ENCODE data around the gene SAG.

SAG gene

DNA sequence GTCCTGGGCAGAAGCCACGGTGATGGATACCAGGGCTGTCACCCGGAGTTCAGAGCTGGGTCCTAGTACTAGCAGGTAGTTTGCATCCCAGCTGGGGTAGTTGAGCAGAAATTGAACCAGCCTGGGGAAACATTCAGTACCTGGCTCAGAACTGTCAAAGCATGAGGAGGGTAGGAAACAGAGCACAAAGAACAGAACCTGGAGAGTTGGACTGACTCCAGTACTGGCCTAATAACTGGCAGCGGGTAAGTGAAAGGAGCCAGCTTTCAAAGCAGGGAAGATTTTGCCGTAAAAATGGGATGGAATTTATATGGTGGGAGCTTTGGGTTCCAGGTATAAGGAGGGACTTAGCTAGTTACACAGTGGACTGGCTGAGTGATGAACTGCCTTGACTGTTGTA is 32.4 kb upstream of the SAG start:
- H3K4me3 ChIP-seq (ENCODE audit: low read length) = no peak overlapping the region
- no peak for TF ChIP-seq ZNF274 (IDR thresholded peaks at IDR 0.05; ENCODE audit: low read depth, low read length)

DNA sequence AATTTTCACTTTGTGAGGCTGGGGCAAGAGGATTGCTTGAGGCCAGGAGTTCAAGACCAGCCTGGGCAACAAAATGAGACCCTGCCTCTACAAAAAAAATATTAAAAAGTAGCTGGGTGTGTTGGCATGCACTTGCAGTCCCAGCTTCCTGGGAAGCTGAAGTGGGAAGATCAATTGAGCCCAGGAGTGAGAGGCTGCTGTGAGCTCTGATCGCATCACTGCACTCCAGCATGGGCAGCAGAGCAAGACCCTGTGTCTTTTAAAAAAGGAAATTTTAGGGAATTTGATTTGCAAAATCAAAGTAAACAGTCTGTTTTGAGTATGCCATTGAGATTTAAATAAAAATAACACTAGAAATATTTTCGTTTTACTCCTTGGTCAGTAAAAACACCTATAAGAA is 28.7 kb upstream of the SAG start:
- no peak overlapping the region for H3K4me3 ChIP-seq (ENCODE audit: low read length)
- no peak for TF ChIP-seq ZNF274 (IDR thresholded peaks at IDR 0.05; ENCODE audit: low read depth, low read length)

DNA sequence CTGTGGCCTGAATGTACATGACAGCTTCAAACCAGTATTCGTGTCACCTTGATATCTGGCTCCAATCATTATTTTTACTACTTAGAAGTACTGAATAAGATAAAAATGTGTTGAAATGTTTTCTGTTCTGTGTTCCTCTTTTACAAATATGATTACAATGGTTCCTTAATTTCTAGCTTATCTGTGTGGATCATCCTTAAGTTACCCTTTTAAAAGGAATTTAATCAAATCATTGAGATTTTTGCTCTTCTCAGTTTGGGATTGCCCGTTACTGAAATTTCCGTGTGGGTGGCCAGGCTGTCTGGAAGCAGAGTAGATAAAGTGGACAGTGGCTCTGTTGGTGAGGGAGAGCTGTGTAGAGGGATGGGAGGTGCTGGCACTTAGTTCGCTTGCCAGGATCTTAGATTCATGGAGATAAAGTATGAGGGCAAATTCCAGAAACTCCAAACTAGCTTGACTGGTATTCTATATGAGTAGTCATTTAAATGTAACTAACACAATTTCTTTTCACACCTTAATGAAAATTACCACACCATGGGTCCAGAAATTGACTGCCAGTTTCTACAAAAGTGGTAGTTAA is 27.4 kb upstream of the SAG start:
- TF ChIP-seq ZNF274 (IDR thresholded peaks at IDR 0.05; ENCODE audit: low read depth, low read length) = no peak
- H3K4me3 ChIP-seq (ENCODE audit: low read length) = no peak overlapping the region

DNA sequence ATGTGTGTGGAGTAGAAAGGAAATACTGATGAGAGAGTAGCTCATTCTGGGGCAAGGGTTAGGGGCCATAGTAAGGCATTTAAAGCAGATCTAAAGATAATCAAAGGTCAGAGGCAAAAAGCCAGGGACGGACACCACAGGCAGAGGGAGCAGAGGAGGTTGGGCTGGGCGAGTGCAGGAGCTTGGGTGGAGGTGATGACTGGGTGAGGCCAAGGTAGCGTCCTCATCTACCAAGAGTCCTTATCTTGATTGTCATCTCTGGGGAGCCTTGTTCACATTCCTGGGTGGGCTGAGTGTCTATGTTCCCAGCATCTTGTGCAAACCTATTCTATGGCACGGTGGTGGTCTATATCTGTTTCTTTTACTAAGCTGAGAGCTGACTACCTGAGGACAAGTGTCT is 26.1 kb upstream of the SAG start:
- H3K4me3 ChIP-seq (ENCODE audit: low read length) = no peak overlapping the region
- TF ChIP-seq ZNF274 (IDR thresholded peaks at IDR 0.05; ENCODE audit: low read depth, low read length) = no peak

DNA sequence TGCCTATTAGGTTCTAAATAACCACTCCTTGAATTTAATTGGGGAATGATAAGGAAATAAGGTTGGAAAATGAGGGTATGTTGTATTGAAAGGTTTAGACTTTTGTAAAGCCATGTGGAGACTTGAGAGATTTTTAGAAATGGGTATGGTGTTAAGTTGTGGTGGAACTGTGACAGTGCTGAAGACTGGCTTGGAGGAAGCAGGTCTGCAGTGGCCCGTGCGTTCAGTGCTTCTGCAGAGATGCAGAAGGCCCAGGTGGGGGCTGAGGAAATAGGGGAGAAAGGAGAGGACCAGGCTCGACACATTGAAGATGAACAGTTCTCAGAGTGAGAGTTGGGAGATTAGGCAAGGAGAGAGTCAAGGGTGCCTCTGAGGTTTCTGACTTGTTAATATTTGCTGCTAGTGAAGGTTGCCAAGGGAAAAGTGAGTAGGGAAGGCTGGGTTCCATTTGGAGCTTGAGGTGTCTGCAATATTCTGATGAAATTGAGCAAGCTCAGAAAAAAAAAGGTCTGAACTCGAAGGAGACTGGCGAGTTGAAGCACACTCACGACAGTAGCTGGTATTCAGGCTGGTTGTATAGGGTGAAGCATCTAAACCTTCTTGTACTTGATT is 25.5 kb upstream of the SAG start:
- no peak for TF ChIP-seq ZNF274 (IDR thresholded peaks at IDR 0.05; ENCODE audit: low read depth, low read length)
- no peak overlapping the region for H3K4me3 ChIP-seq (ENCODE audit: low read length)

DNA sequence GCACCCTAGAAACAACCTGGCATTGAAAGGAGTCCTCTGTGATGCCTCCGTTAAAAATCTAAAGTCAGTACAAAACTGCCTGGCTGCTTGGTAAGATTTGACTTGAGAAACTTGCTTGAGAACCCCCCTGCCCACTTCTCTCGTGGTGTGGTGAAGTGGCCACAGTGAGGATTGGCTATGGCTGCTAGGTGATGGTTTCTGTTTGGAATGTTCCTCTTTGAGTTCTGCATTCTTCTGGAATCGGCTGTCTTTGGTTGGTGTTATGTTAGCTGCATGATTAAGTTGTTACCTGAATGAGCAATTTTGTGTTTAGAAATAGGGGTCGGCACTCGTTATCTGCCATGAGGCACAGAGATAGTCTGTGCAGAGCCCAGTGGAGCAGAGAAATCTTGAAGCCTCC is 21.7 kb upstream of the SAG start:
- H3K4me3 ChIP-seq (ENCODE audit: low read length) = no peak overlapping the region
- no peak for TF ChIP-seq ZNF274 (IDR thresholded peaks at IDR 0.05; ENCODE audit: low read depth, low read length)

DNA sequence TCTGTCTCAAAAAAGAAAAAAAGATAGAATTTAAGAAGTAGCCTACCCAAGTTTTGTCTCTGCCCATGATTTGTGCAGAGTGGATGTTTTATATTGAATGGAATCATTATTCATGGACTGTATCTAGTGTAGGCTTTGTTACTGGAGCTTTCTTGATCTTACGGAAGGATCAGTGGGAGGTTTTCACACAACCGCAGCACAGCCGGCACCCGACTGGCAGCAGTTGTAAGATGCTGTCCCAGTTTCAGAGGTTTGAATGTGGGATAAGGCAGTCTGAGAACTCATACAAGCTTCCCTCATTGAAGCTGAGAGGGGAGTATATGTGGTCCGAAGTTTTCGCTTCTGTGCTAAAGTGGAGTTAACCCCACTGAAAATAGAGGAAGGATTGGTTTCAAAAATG is 19.7 kb upstream of the SAG start:
- H3K4me3 ChIP-seq (ENCODE audit: low read length) = no peak overlapping the region
- no peak for TF ChIP-seq ZNF274 (IDR thresholded peaks at IDR 0.05; ENCODE audit: low read depth, low read length)

DNA sequence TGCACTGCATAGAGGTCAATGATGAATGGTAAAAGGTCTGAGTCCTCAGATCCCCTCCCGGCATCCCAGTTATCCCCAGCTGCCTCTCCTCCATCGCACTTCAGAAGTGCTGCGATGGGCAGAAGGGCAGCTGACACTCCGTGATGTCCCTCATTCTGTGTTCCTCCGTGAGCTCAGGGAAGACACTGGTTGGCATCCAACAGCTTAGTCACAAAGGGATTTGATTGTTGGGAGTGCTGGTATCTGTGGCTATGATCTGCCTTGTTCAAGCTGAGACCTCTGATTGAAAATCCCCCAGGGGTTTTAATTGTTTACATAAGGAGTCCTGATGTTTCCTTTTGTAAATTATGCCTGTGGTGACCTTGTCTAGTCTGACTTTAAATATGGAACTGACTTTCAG is 19.0 kb upstream of the SAG start:
- H3K4me3 ChIP-seq (ENCODE audit: low read length) = no peak overlapping the region
- TF ChIP-seq ZNF274 (IDR thresholded peaks at IDR 0.05; ENCODE audit: low read depth, low read length) = no peak

DNA sequence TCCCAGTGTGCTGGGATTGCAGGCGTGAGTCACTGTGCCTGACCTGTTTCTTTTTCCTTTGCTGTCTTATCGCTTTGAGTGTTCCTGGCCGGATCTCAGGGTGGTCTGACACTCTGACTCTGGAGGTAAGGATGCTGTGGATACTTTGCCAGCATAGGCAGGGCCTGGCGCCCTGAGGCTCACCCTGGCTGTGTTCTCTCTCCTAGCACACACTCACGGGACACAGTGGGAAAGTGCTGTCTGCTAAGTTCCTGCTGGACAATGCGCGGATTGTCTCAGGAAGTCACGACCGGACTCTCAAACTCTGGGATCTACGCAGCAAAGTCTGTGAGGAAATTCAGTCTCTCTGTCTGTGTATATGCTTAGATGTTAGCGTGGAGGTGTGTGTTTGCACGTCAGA is 18.0 kb upstream of the SAG start:
- H3K4me3 ChIP-seq (ENCODE audit: low read length) = no peak overlapping the region
- TF ChIP-seq ZNF274 (IDR thresholded peaks at IDR 0.05; ENCODE audit: low read depth, low read length) = no peak

DNA sequence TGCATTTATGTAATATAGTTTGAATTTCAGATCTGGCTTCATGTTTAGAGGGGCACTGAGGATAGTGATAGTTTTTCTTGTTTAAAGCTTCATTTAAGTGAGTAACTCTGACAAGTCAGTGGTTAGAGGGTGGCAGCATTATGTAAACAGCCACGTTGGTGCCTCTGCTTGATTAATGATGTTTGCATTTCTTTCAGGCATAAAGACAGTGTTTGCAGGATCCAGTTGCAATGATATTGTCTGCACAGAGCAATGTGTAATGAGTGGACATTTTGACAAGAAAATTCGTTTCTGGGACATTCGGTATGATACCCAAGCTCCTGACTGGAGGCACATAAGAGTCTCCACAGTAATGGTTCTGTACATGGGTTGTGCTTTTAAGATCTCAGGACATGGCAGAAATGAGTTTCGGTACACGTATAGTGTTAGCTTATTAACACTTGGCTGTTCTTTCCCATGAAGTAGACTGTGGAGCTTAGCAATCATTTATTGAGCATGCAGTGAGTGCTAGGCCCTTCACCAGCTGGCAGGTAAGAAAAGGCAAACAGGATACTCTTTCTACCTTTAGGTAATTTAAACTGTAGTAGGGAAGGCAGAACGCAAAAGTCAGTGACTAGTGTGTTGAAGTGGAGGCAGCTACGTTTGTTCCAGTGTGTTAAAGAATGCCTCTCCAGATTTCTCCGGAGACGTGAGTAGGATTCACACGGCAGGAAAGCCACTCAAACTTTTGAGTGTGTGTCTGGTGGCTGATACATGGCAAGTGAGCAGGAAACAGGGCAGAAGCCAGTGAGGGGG is 17.4 kb upstream of the SAG start:
- no peak overlapping the region for H3K4me3 ChIP-seq (ENCODE audit: low read length)
- no peak for TF ChIP-seq ZNF274 (IDR thresholded peaks at IDR 0.05; ENCODE audit: low read depth, low read length)

DNA sequence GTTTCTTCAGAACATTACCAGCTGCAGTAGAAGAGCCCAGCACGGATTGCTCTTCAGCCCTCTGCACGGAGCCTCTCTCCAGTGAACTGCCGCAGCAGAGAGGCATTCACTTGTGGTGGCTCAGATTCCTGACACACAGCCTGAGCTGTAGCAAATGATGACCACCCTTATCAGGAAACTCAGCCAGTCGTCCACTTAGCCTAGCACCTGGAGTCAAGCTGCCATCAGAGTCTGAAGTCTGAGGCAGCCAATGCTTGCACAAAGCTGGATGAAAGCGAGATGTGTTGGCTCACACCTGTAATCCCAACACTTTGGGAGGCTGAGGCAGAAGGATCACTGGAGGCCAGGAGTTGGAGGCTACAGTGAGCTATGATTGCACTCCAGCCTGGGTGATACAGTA is 11.7 kb upstream of the SAG start:
- no peak overlapping the region for H3K4me3 ChIP-seq (ENCODE audit: low read length)
- no peak for TF ChIP-seq ZNF274 (IDR thresholded peaks at IDR 0.05; ENCODE audit: low read depth, low read length)

DNA sequence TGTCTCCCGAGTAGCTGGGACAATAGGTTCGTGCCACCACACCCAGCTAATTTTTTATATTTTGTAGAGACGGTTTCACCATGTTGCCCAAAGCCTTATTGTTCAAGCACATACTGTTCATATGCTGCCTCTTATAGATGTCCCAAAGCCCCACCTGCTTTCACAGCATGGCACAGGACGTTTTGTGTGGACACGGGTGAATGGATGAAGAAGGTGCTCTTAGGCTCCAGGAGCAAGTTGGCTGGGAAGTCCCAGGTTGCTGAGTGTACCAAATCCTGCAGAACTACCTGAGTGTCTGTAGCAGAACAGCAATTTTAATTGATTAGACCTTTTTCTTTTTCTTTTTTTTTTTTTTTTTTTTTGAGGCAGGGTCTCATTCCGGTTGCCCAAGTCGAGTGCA is 10.5 kb upstream of the SAG start:
- H3K4me3 ChIP-seq (ENCODE audit: low read length) = no peak overlapping the region
- no peak for TF ChIP-seq ZNF274 (IDR thresholded peaks at IDR 0.05; ENCODE audit: low read depth, low read length)

DNA sequence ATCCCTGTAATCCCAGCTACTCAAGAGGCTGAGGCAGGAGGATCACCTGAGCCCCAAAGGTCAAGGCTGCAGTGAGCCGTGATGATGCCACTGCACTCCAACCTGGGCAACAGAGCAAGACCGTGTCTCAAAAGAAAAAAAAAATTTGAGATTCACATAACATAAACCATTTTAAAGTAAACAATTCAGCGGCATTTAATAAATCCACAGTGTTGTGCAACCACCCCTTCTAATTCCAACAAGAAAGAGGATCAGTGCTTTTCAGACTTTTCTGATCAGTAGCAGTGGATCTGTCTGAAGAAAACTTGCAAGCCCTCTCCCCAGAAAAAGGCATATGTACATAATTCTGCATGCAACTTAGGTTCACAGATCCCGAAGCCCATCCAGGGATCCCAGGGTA is 7.2 kb upstream of the SAG start:
- H3K4me3 ChIP-seq (ENCODE audit: low read length) = no peak overlapping the region
- no peak for TF ChIP-seq ZNF274 (IDR thresholded peaks at IDR 0.05; ENCODE audit: low read depth, low read length)

DNA sequence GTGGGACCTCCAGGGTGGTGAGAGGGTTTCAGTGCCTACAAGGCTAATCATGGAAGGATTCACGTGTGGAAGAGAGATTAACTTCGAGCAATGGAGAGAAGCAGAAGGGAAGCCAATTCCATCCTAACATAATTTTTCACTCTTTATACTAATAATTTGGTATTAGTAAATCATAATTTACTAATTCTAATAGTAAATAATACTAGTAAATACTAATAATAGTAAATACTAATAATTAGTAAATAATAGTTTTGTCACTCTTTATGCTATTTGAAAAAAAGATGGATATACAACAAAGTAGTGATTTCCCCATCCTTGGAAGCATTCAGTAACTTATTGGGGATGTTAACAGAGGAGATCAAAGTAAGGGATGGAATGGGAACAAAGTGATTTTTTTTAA is 6.4 kb upstream of the SAG start:
- no peak overlapping the region for H3K4me3 ChIP-seq (ENCODE audit: low read length)
- TF ChIP-seq ZNF274 (IDR thresholded peaks at IDR 0.05; ENCODE audit: low read depth, low read length) = no peak

DNA sequence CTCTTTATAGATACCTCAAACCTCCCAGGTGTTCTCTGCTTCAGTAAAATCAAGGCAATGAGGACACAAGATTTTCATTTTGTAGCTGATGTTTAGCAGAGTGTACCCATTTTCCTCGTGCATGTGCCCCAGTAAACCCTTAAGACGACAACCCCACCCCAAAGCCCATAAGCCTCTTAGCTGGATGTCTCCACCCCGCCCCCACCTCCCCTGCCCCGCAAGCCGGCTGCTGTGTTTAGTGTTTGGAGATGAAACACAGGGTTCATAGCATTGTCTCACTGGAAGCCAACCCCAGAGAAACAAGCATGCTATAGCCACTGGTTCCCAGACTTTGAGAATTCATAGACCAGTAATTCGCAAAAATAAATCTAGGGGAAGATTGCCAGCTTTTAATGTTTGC is 5.8 kb upstream of the SAG start:
- no peak for TF ChIP-seq ZNF274 (IDR thresholded peaks at IDR 0.05; ENCODE audit: low read depth, low read length)
- H3K4me3 ChIP-seq (ENCODE audit: low read length) = no peak overlapping the region
